ENCODE measurements around the gene GNAT3. TPM values are rescaled to one million over a fixed set of nuclear protein-coding genes. Genes with fewer than 3 reads are reported as not detected.

The GNAT3 gene
- total and polyA plus RNA-seq, 5 donors from 2014 or later, result not detected

- Mint-ChIP-seq H3K4me3 (no peak overlapping the region), H3K27me3 (no peaks in the 10 kb centered on the region), H3K36me3 (no peaks in the 10 kb centered on the region), H3K27ac (no peak overlapping the region), H3K9me3 (peaks cover 0 to 12% (median 2%) of the 10 kb centered on the region in 7 donors), H3K4me1 (no peaks in the 10 kb centered on the region)
- Histone ChIP-seq H3K36me3 (ENCODE audit: control insufficient read depth, insufficient read depth, low read length) (no peaks in the 10 kb centered on the region), H3K4me1 (ENCODE audit: control insufficient read depth, insufficient read depth, low read length, poor library complexity, severe bottlenecking) (no peaks in the 10 kb centered on the region), H3K27me3 (ENCODE audit: control insufficient read depth, insufficient read depth, low read length) (no peaks in the 10 kb centered on the region), H3K4me3 (ENCODE audit: low read depth, low read length) (no peak overlapping the region), H3K27ac (ENCODE audit: insufficient read depth, low read length, poor library complexity, severe bottlenecking) (no peak overlapping the region), H3K9me3 (ENCODE audit: control insufficient read depth in 2 of 2, low read length in 2 of 2) (no peaks in the 10 kb centered on the region)
- no peak for ATAC-seq (ENCODE audit: low read depth in 2 of 2)
- DNase-seq, result no peak
Observed at GRCh38 chr7:80499350-80499953, 12.4 kb downstream of the GNAT3 start.

- Histone ChIP-seq H3K4me3 (ENCODE audit: low read depth, low read length) (no peak overlapping the region), H3K9me3 (ENCODE audit: control insufficient read depth in 2 of 2, low read length in 2 of 2) (no peaks in the 10 kb centered on the region), H3K27me3 (ENCODE audit: control insufficient read depth, insufficient read depth, low read length) (no peaks in the 10 kb centered on the region), H3K4me1 (ENCODE audit: control insufficient read depth, insufficient read depth, low read length, poor library complexity, severe bottlenecking) (no peaks in the 10 kb centered on the region), H3K36me3 (ENCODE audit: control insufficient read depth, insufficient read depth, low read length) (no peaks in the 10 kb centered on the region), H3K27ac (ENCODE audit: insufficient read depth, low read length, poor library complexity, severe bottlenecking) (no peak overlapping the region)
- Mint-ChIP-seq H3K4me1 (no peaks in the 10 kb centered on the region), H3K27me3 (no peaks in the 10 kb centered on the region), H3K9me3 (peaks cover 0 to 9% (median 3%) of the 10 kb centered on the region in 7 donors), H3K4me3 (no peak overlapping the region), H3K36me3 (no peaks in the 10 kb centered on the region), H3K27ac (no peak overlapping the region)
- DNase-seq (no peak), ATAC-seq (ENCODE audit: low read depth in 2 of 2) (no peak)
Observed at GRCh38 chr7:80498481-80499349, 13.1 kb downstream of the GNAT3 start.

GRCh38 chr7:80496586-80496985 is 15.3 kb downstream of the GNAT3 start:
- H3K27ac Mint-ChIP-seq, result no peak overlapping the region
- Histone ChIP-seq H3K4me1 (ENCODE audit: control insufficient read depth, insufficient read depth, low read length, poor library complexity, severe bottlenecking) (no peaks in the 10 kb centered on the region), H3K9me3 (ENCODE audit: control insufficient read depth in 2 of 2, low read length in 2 of 2) (no peaks in the 10 kb centered on the region), H3K27me3 (ENCODE audit: control insufficient read depth, insufficient read depth, low read length) (no peaks in the 10 kb centered on the region), H3K36me3 (ENCODE audit: control insufficient read depth, insufficient read depth, low read length) (no peaks in the 10 kb centered on the region), H3K4me3 (ENCODE audit: low read depth, low read length) (no peak overlapping the region), H3K27ac (ENCODE audit: insufficient read depth, low read length, poor library complexity, severe bottlenecking) (no peak overlapping the region)
- no peaks in the 10 kb centered on the region for H3K27me3 Mint-ChIP-seq
- no peaks in the 10 kb centered on the region for H3K36me3 Mint-ChIP-seq
- no peak overlapping the region for H3K4me3 Mint-ChIP-seq
- H3K4me1 Mint-ChIP-seq, result no peaks in the 10 kb centered on the region
- no peak for DNase-seq
- H3K9me3 Mint-ChIP-seq, result peaks cover 0 to 7% (median 2%) of the 10 kb centered on the region in 7 donors
- ATAC-seq (ENCODE audit: low read depth in 2 of 2), result no peak

- H3K36me3 Mint-ChIP-seq, result no peaks in the 10 kb centered on the region
- ATAC-seq (ENCODE audit: low read depth in 2 of 2), result no peak
- no peaks in the 10 kb centered on the region for H3K27me3 Mint-ChIP-seq
- H3K36me3 ChIP-seq (ENCODE audit: control insufficient read depth, insufficient read depth, low read length), result no peaks in the 10 kb centered on the region
- no peak overlapping the region for H3K27ac ChIP-seq (ENCODE audit: insufficient read depth, low read length, poor library complexity, severe bottlenecking)
- H3K27ac Mint-ChIP-seq, result no peak overlapping the region
- no peaks in the 10 kb centered on the region for H3K4me1 ChIP-seq (ENCODE audit: control insufficient read depth, insufficient read depth, low read length, poor library complexity, severe bottlenecking)
- no peaks in the 10 kb centered on the region for H3K4me1 Mint-ChIP-seq
- peaks cover 0 to 7% (median 3%) of the 10 kb centered on the region in 7 donors for H3K9me3 Mint-ChIP-seq
- DNase-seq, result no peak
- no peak overlapping the region for H3K4me3 Mint-ChIP-seq
- no peak overlapping the region for H3K4me3 ChIP-seq (ENCODE audit: low read depth, low read length)
- no peaks in the 10 kb centered on the region for H3K27me3 ChIP-seq (ENCODE audit: control insufficient read depth, insufficient read depth, low read length)
- H3K9me3 ChIP-seq (ENCODE audit: control insufficient read depth in 2 of 2, low read length in 2 of 2), result no peaks in the 10 kb centered on the region
Observed at GRCh38 chr7:80493121-80493849, 18.6 kb downstream of the GNAT3 start.

DNA sequence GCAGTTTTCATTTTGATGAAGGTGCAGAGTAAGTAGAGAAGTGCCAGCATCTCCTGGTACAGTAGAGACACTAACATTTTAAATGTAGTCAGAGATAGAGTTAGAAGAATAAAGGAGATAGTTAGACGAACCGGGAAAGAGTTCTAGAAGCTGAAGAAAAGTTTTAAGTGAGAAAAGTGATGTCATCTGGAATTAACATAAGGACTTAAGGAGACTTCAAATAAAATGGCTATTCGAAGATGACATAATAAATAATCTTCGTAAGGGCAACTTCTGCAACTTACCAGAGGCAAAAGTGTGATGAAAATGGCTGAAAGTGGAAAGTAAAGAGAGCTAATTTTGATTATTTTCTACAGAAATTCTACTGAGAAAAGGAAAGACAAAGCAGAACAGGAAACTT is 20.4 kb downstream of the GNAT3 start:
- H3K4me3 ChIP-seq (ENCODE audit: low read depth, low read length), result no peak overlapping the region
- no peak for ATAC-seq (ENCODE audit: low read depth in 2 of 2)
- no peaks in the 10 kb centered on the region for H3K4me1 Mint-ChIP-seq
- no peak for DNase-seq
- H3K36me3 Mint-ChIP-seq, result no peaks in the 10 kb centered on the region
- no peaks in the 10 kb centered on the region for H3K4me1 ChIP-seq (ENCODE audit: control insufficient read depth, insufficient read depth, low read length, poor library complexity, severe bottlenecking)
- H3K27me3 Mint-ChIP-seq, result no peaks in the 10 kb centered on the region
- H3K9me3 ChIP-seq (ENCODE audit: control insufficient read depth in 2 of 2, low read length in 2 of 2), result no peaks in the 10 kb centered on the region
- H3K36me3 ChIP-seq (ENCODE audit: control insufficient read depth, insufficient read depth, low read length), result no peaks in the 10 kb centered on the region
- H3K27ac Mint-ChIP-seq, result no peak overlapping the region
- no peak overlapping the region for H3K4me3 Mint-ChIP-seq
- no peaks in the 10 kb centered on the region for H3K27me3 ChIP-seq (ENCODE audit: control insufficient read depth, insufficient read depth, low read length)
- no peak overlapping the region for H3K27ac ChIP-seq (ENCODE audit: insufficient read depth, low read length, poor library complexity, severe bottlenecking)
- peaks cover 0 to 7% (median 3%) of the 10 kb centered on the region in 7 donors for H3K9me3 Mint-ChIP-seq

DNA sequence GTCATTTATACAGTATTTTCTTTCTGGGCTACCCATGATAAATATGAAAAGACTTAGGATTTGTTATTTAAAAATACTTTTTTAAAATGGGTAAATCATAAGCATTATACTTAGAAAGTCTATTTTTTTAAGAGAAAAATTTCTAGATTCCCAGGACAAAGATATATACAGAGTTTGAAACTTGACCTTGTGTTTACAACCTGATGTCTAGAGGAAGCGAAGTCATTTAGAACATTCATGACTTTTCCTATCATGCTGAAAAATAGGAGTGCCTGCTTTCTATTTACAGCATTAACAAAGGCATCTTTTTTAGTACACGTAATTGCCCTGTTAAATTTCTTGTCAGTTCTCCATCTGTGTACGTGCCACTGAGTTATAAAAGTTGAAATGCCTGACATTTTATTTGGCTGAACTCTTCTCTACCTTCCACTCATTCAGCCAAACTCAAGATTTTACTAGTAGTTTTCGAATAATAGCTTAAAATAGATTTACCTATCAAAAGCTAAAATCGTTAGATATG is 23.0 kb downstream of the GNAT3 start:
- no peaks in the 10 kb centered on the region for H3K27me3 Mint-ChIP-seq
- no peaks in the 10 kb centered on the region for H3K36me3 Mint-ChIP-seq
- H3K4me3 Mint-ChIP-seq, result no peak overlapping the region
- H3K27ac Mint-ChIP-seq, result no peak overlapping the region
- H3K27ac ChIP-seq (ENCODE audit: insufficient read depth, low read length, poor library complexity, severe bottlenecking), result no peak overlapping the region
- H3K36me3 ChIP-seq (ENCODE audit: control insufficient read depth, insufficient read depth, low read length), result no peaks in the 10 kb centered on the region
- no peaks in the 10 kb centered on the region for H3K9me3 ChIP-seq (ENCODE audit: control insufficient read depth in 2 of 2, low read length in 2 of 2)
- no peak for DNase-seq
- no peak overlapping the region for H3K4me3 ChIP-seq (ENCODE audit: low read depth, low read length)
- H3K27me3 ChIP-seq (ENCODE audit: control insufficient read depth, insufficient read depth, low read length), result no peaks in the 10 kb centered on the region
- no peak for ATAC-seq (ENCODE audit: low read depth in 2 of 2)
- H3K9me3 Mint-ChIP-seq, result peaks cover 1 to 10% (median 4%) of the 10 kb centered on the region in 7 donors
- no peaks in the 10 kb centered on the region for H3K4me1 Mint-ChIP-seq
- H3K4me1 ChIP-seq (ENCODE audit: control insufficient read depth, insufficient read depth, low read length, poor library complexity, severe bottlenecking), result no peaks in the 10 kb centered on the region

DNA sequence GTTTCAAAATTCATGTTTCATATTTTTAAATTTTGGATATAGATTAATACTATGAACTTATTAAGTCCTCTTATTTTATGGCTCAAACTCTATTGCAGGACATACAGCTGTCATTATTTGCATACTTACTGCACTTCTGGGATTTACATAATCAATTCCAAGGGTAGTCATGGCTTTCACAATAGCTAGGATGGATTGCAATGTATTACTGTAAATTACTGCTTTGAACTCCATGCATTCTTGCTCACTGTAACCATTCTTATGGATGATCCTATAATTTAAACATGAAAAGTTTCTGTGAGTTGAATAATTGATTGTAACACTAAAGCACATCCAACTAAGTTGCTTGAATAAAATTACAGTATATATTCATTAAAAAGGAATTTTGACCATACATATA is 23.5 kb downstream of the GNAT3 start:
- Histone ChIP-seq H3K36me3 (ENCODE audit: control insufficient read depth, insufficient read depth, low read length) (no peaks in the 10 kb centered on the region), H3K4me1 (ENCODE audit: control insufficient read depth, insufficient read depth, low read length, poor library complexity, severe bottlenecking) (no peaks in the 10 kb centered on the region), H3K9me3 (ENCODE audit: control insufficient read depth in 2 of 2, low read length in 2 of 2) (no peaks in the 10 kb centered on the region), H3K27me3 (ENCODE audit: control insufficient read depth, insufficient read depth, low read length) (no peaks in the 10 kb centered on the region), H3K4me3 (ENCODE audit: low read depth, low read length) (no peak overlapping the region), H3K27ac (ENCODE audit: insufficient read depth, low read length, poor library complexity, severe bottlenecking) (no peak overlapping the region)
- no peaks in the 10 kb centered on the region for H3K36me3 Mint-ChIP-seq
- H3K27me3 Mint-ChIP-seq, result no peaks in the 10 kb centered on the region
- no peak for DNase-seq
- no peak for ATAC-seq (ENCODE audit: low read depth in 2 of 2)
- H3K9me3 Mint-ChIP-seq, result peaks cover 1 to 10% (median 4%) of the 10 kb centered on the region in 7 donors
- no peak overlapping the region for H3K27ac Mint-ChIP-seq
- H3K4me3 Mint-ChIP-seq, result no peak overlapping the region
- no peaks in the 10 kb centered on the region for H3K4me1 Mint-ChIP-seq
